Thyroid gland (tissue), 4 donors: ENCODE data around the gene EHMT1. TPM values are rescaled to one million over a fixed set of nuclear protein-coding genes. Genes with fewer than 3 reads are reported as not detected.
"Not testable (repeated sequence)": the region's sequence is repeated elsewhere in the genome, so short reads cannot be mapped to it uniquely, and the experiment has no call there.

Experiments used
- DNase-seq, 2 donors: peaks; one replicate each; pipeline ENCODE4 v3.0.0-alpha.2; 2019
- H3K27ac ChIP-seq, 3 donors: fragments of 200-600 bp; sonication (generic); 1 replicate in 2 of 3; 2 replicates in 1 of 3; pipeline ENCODE4 v1.5.1; 2016 to 2019; ENCODE audit warnings: mild to moderate bottlenecking in 1 of 3, moderate library complexity in 1 of 3
- H3K27me3 ChIP-seq: fragments of 200-600 bp; sonication (generic); one replicate; pipeline ENCODE4 v1.5.1; 2019
- H3K36me3 ChIP-seq, 2 donors: fragments of 200-600 bp; sonication (generic); one replicate each; pipeline ENCODE4 v1.5.1; 2016 to 2019
- H3K4me1 ChIP-seq, 2 donors: fragments of 200-600 bp; sonication (generic); one replicate each; pipeline ENCODE4 v1.5.1; 2017 to 2019
- H3K4me3 ChIP-seq, 3 donors: fragments of 200-600 bp; sonication (generic); replicated peaks in 1 of 3; 1 replicate in 2 of 3; 2 replicates in 1 of 3; pipeline ENCODE4 v1.5.1; 2016; ENCODE audit warnings: mild to moderate bottlenecking in 1 of 3
- H3K9me3 ChIP-seq: fragments of 200-600 bp; sonication (generic); one replicate; pipeline ENCODE4 v1.5.1; 2017
- CTCF ChIP-seq, 6 experiments: fragments of 200-600 bp in 3 of 6; fragments of 450-650 bp in 3 of 6; sonication (generic) in 3 of 6; IDR thresholded peaks; one replicate each; pipeline ENCODE4 v1.5.1; 2016 to 2019; ENCODE audit warnings: antibody characterized with exemption in 6 of 6, mild to moderate bottlenecking in 2 of 6, inconsistent platforms in 1 of 6, moderate library complexity in 1 of 6
- POLR2A ChIP-seq, 2 donors: fragments of 450-650 bp; IDR thresholded peaks; one replicate each; pipeline ENCODE4 v1.6.1; 2017; ENCODE audit warnings: antibody characterized with exemption in 2 of 2, mild to moderate bottlenecking in 2 of 2, moderate library complexity in 1 of 2
- WGBS, 2 donors: methylation state at CpG; one replicate each; pipeline ENCODE4 v1.1.5; 2017; 5-methylcytosine and 5-hydroxymethylcytosine counted together
- intact Hi-C: fragments of 100-400 bp; cut with DNase I; formaldehyde crosslinking; loops from one replicate; pipeline ENCODE4 v1.15.1; 2023
- total RNA-seq, 4 donors: library from RNA; depleted of rRNA; stranded (reverse); fragments of >200 nt; gene quantifications; one replicate each; pipeline ENCODE4 v1.2.3, GENCODE V29; 2016

EHMT1 gene
- total RNA-seq, 4 donors from 2014 or later, result 56.8 to 99.5 (median 94.4) TPM

DNA sequence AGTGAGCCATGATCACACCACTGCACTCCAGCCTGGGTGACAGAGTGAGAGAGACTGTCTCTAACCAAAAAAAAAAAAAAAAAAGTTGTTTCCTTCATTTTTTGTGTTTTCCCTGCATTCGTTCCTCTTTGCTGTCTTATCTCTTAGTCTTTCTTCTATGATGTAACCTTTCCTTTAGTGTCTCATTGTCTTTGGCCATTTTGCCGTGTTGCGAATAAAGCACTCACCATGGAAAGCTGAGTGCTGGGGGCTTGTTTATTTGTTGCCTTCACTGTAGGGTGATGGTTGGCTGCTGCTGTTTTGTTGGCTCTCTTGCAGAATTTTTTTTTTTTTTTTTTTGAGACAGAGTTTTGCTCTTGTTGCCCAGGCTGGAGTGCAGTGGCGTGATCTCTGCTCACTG is 7.7 kb downstream of the EHMT1 start:
- no peaks in the 10 kb centered on the region for H3K27me3 ChIP-seq
- H3K4me3 ChIP-seq, result no peak overlapping the region
- 87 to 90% methylated on average over 4 of the region's 4 CpGs for WGBS, 2 donors
- DNase-seq, result no peak
- intact Hi-C loops, result no loop called here
- TF ChIP-seq POLR2A (IDR thresholded peaks at IDR 0.05) (no peak), CTCF (IDR thresholded peaks at IDR 0.05) (no peak)
- H3K9me3 ChIP-seq, result no peaks in the 10 kb centered on the region
- H3K27ac ChIP-seq, result no peak overlapping the region
- H3K4me1 ChIP-seq, result peaks cover 32 to 38% of the 10 kb centered on the region in 2 donors
- no peaks in the 10 kb centered on the region for H3K36me3 ChIP-seq

DNA sequence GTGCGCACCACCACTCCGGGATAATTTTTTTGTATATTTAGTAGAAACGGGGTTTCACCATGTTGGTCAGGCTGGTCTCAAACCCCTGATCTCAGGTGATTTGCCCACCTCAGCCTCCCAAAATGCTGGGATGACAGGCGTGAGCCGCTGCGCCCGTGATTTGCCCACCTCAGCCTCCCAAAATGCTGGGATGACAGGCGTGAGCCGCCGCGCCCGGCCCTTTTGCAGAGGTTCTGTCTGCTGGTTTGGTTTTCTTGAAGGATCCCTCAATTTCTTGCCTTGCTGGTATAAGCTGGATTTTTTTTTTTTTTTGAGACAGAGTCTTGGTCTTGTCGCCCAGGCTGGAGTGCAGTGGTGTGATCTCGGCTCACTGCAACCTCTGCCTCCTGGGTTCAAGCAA is 8.6 kb downstream of the EHMT1 start:
- H3K9me3 ChIP-seq, intact Hi-C loops, H3K27ac ChIP-seq, H3K4me3 ChIP-seq, DNase-seq, H3K36me3 ChIP-seq, H3K27me3 ChIP-seq: not testable (repeated sequence)
- peaks cover 39 to 41% of the 10 kb centered on the region in 2 donors for H3K4me1 ChIP-seq
- WGBS, 2 donors, result 98% methylated on average over 13 to 14 of the region's 14 CpGs

DNA sequence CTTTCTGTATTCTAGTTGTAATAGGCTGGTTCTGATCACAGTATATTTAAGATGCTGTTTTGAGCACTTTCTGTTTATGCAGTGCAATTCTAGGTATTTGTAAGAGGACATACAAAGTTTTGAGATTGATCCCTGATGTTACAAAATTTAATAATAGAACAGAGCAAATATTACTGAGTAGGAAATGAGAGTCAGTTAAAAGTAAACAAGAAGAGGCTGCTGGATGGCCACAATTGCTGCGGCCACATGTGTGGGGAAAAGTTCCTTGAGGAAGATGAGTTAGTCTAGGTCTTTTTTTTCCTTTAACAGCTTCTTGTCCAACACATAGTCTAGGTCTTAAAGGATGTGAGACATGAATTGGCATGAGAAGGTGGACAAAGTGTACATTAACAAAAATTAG is 11.3 kb downstream of the EHMT1 start:
- no peak overlapping the region for H3K4me3 ChIP-seq
- no peaks in the 10 kb centered on the region for H3K9me3 ChIP-seq
- H3K36me3 ChIP-seq, result no peaks in the 10 kb centered on the region
- DNase-seq, result no peak
- intact Hi-C loops, result no loop called here
- H3K4me1 ChIP-seq, result peaks cover 41 to 48% of the 10 kb centered on the region in 2 donors
- TF ChIP-seq CTCF (IDR thresholded peaks at IDR 0.05) (no peak), POLR2A (IDR thresholded peaks at IDR 0.05) (no peak)
- WGBS, 2 donors, result 56 to 73% methylated on average over 1 of the region's 1 CpG
- no peaks in the 10 kb centered on the region for H3K27me3 ChIP-seq
- peak overlapping the region in 1 of 3 donors; percentile 36 for H3K27ac ChIP-seq

GRCh38 chr9:137630679-137631078 is 11.9 kb downstream of the EHMT1 start:
- Histone ChIP-seq H3K27ac (no peak overlapping the region), H3K4me3 (no peak overlapping the region), H3K4me1 (peaks cover 41 to 48% of the 10 kb centered on the region in 2 donors), H3K27me3 (no peaks in the 10 kb centered on the region), H3K36me3 (no peaks in the 10 kb centered on the region), H3K9me3 (no peaks in the 10 kb centered on the region)
- TF ChIP-seq POLR2A (IDR thresholded peaks at IDR 0.05), result no peak
- no peak for TF ChIP-seq CTCF (IDR thresholded peaks at IDR 0.05)
- no peak for DNase-seq
- intact Hi-C loops, result no loop called here
- 70 to 71% methylated on average over 4 of the region's 4 CpGs for WGBS, 2 donors

DNA sequence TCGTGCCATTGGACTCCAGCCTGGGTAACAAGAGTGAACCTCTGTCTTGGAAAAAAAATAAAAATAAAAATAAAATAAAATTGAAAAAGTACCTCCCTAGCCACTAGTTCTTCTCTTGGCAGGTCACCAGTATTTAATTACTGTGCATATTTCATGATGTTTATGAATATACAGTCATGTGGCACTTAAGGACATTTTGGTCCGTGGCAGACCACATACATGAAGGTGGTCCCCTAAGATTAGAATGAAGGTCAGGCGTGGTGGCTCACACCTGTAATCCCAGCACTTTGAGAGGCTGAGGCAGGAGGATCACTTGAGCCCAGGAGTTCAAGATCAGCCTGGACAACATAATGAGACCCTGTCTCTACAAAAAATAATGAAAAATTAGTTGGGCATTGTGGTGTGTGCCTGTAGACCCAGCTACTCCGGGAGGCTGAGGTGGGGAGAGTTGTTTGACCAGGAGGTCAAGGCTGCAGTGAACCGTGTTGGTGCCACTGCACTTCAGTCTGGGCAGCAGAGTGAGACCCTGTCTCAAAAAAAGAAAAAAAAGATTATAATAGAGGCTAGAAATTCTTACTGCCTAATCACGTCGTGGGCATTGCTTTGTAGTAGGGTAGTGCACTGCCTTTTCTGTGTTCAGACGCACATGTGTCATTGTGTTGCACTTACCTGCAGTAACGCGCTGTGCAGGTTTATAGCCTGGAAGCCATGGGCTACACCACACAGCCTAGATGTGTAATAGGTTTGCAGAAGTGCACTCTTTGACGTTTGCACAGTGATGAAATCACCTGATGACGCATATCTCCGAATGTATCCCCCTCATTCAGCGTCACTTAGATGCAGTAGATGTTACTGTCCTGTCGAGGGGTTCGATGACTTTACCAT is 12.8 kb downstream of the EHMT1 start:
- peaks cover 38 to 48% of the 10 kb centered on the region in 2 donors for H3K4me1 ChIP-seq
- H3K4me3 ChIP-seq, result no peak overlapping the region
- no peaks in the 10 kb centered on the region for H3K9me3 ChIP-seq
- no peaks in the 10 kb centered on the region for H3K36me3 ChIP-seq
- no peak for TF ChIP-seq CTCF (IDR thresholded peaks at IDR 0.05)
- no peak for TF ChIP-seq POLR2A (IDR thresholded peaks at IDR 0.05)
- no peaks in the 10 kb centered on the region for H3K27me3 ChIP-seq
- DNase-seq, result peak in 1 of 2 donors; percentile 18
- intact Hi-C loops, result no loop called here
- H3K27ac ChIP-seq, result no peak overlapping the region
- WGBS, 2 donors, result 79 to 82% methylated on average over 16 of the region's 16 CpGs
